Vagina (tissue), 2 donors: ENCODE results near the gene ZFYVE21.

Experiments
- CTCF ChIP-seq, 3 experiments: fragments of 450-650 bp in 2 of 3; fragments of 200-600 bp in 1 of 3; sonication (generic) in 1 of 3; IDR thresholded peaks; one replicate each; pipeline ENCODE4 v1.5.1; 2017 to 2019; ENCODE audit warnings: antibody characterized with exemption in 3 of 3, mild to moderate bottlenecking in 2 of 3, moderate library complexity in 2 of 3
- POLR2A ChIP-seq, 2 donors: fragments of 450-650 bp; IDR thresholded peaks; one replicate each; pipeline ENCODE4 v1.6.1; 2017; ENCODE audit warnings: antibody characterized with exemption in 2 of 2, mild to moderate bottlenecking in 2 of 2, moderate library complexity in 2 of 2
- POLR2AphosphoS5 ChIP-seq, 2 donors: sonication (generic); formaldehyde crosslinking; IDR thresholded peaks; one replicate each; pipeline ENCODE4 v1.9.0; 2017; ENCODE audit warnings: antibody characterized with exemption in 2 of 2, mild to moderate bottlenecking in 2 of 2, low read depth in 1 of 2; ENCODE audit not compliant: insufficient read depth in 1 of 2

- TF ChIP-seq CTCF (IDR thresholded peaks at IDR 0.05) = no peak
- TF ChIP-seq POLR2A (IDR thresholded peaks at IDR 0.05) = no peak
- peak in 1 of 2 donors; percentile 3 for TF ChIP-seq POLR2AphosphoS5 (IDR thresholded peaks at IDR 0.05; ENCODE audit: insufficient read depth in 1 of 2, low read depth in 1 of 2)
Measured at GRCh38 chr14:103703433-103704385, 11.9 kb upstream of the ZFYVE21 start.
